Lower leg skin (tissue), 4 donors: ENCODE data around the gene TNFAIP8. TPM values are rescaled to one million over a fixed set of nuclear protein-coding genes. Genes with fewer than 3 reads are reported as not detected.

Experiments
- DNase-seq, 2 donors: peaks; one replicate each; pipeline ENCODE4 v3.0.0-alpha.2; 2019; ENCODE audit warnings: low spot score in 2 of 2
- H3K4me3 ChIP-seq: fragments of 200-600 bp; sonication (generic); 2 replicates; pipeline ENCODE4 v1.5.1; 2017; ENCODE audit warnings: mild to moderate bottlenecking, low read depth; ENCODE audit not compliant: poor library complexity, severe bottlenecking
- CTCF ChIP-seq, 3 donors: fragments of 450-650 bp; IDR thresholded peaks; one replicate each; pipeline ENCODE4 v1.5.1; 2016; ENCODE audit warnings: antibody characterized with exemption in 3 of 3, mild to moderate bottlenecking in 3 of 3, moderate library complexity in 2 of 3
- POLR2A ChIP-seq, 2 donors: fragments of 450-650 bp; IDR thresholded peaks; one replicate each; pipeline ENCODE4 v1.6.1; 2016 to 2017; ENCODE audit warnings: antibody characterized with exemption in 2 of 2, mild to moderate bottlenecking in 1 of 2, moderate library complexity in 1 of 2
- WGBS, 2 donors: methylation state at CpG; one replicate each; pipeline ENCODE4 v1.1.5; 2018; 5-methylcytosine and 5-hydroxymethylcytosine counted together
- intact Hi-C: fragments of 100-400 bp; cut with DNase I; formaldehyde crosslinking; loops from one replicate; pipeline ENCODE4 v1.15.0; 2023; ENCODE audit warnings: low total_unique reads
- total RNA-seq, 4 donors: library from RNA; depleted of rRNA; stranded (reverse); fragments of >200 nt; gene quantifications; one replicate each; pipeline ENCODE4 v1.1.0, GENCODE V29; 2016

The TNFAIP8 gene
- total RNA-seq, 4 donors from 2014 or later: 52.0 to 61.2 (median 54.7) TPM

- WGBS, 2 donors: 58 to 63% methylated on average over 5 of the region's 5 CpGs
- TF ChIP-seq POLR2A (IDR thresholded peaks at IDR 0.05): no peak
- TF ChIP-seq CTCF (IDR thresholded peaks at IDR 0.05): no peak
- intact Hi-C loops: no loop called here
- no peak overlapping the region for H3K4me3 ChIP-seq
- DNase-seq: no peak
These were observed 2.0 kb upstream of the TNFAIP8 start for GRCh38 chr5:119353686-119354366.

GRCh38 chr5:119354537-119355243 lies 1.1 kb upstream of the TNFAIP8 start:
- TF ChIP-seq POLR2A (IDR thresholded peaks at IDR 0.05): no peak
- no peak for TF ChIP-seq CTCF (IDR thresholded peaks at IDR 0.05)
- WGBS, 2 donors: 85 to 87% methylated on average over 10 of the region's 10 CpGs
- intact Hi-C loops: no loop called here
- DNase-seq: no peak
- no peak overlapping the region for H3K4me3 ChIP-seq

- intact Hi-C loops: no loop called here
- DNase-seq: no peak
- 52 to 67% methylated on average over 12 of the region's 12 CpGs for WGBS, 2 donors
These were observed 578 bp upstream of the TNFAIP8 start for GRCh38 chr5:119355244-119355638.

GRCh38 chr5:119356612-119357188 lies 881 bp downstream of the TNFAIP8 start:
- no peak for DNase-seq
- WGBS, 2 donors: 8 to 18% methylated on average over 4 of the region's 4 CpGs
- intact Hi-C loops: no loop called here
- TF ChIP-seq CTCF (IDR thresholded peaks at IDR 0.05) (no peak), POLR2A (IDR thresholded peaks at IDR 0.05) (no peak)
- peak overlapping the region; percentile 47 for H3K4me3 ChIP-seq

More at GRCh38 chr5:119355244-119355638, 578 bp upstream of the TNFAIP8 start:
- no peak overlapping the region for H3K4me3 ChIP-seq
- no peak for TF ChIP-seq CTCF (IDR thresholded peaks at IDR 0.05)
- no peak for TF ChIP-seq POLR2A (IDR thresholded peaks at IDR 0.05)

- no peak for DNase-seq
- no peak overlapping the region for H3K4me3 ChIP-seq
- intact Hi-C loops: no loop called here
- TF ChIP-seq CTCF (IDR thresholded peaks at IDR 0.05) (no peak), POLR2A (IDR thresholded peaks at IDR 0.05) (no peak)
- WGBS, 2 donors: 36 to 38% methylated on average over 3 of the region's 3 CpGs
These were observed 1.5 kb downstream of the TNFAIP8 start for GRCh38 chr5:119357270-119357669.
